Adrenal gland (tissue), 5 donors: ENCODE results near the gene FERMT3.

ENCODE experiments used
- POLR2A ChIP-seq, 2 donors: fragments of 450-650 bp; IDR thresholded peaks; one replicate each; pipeline ENCODE4 v1.6.1; 2017; ENCODE audit warnings: antibody characterized with exemption in 2 of 2, mild to moderate bottlenecking in 2 of 2, moderate library complexity in 1 of 2
- TF ChIP-seq, protein P1 (sequence below), 6 experiments: fragments of 450-650 bp in 4 of 6; fragments of 200-600 bp in 2 of 6; sonication (generic) in 1 of 6; IDR thresholded peaks; 1 replicate in 5 of 6; 2 replicates in 1 of 6; pipeline versions ENCODE4 v1.5.1 to v1.8.0; 2016 to 2021; ENCODE audit warnings: antibody characterized with exemption in 6 of 6, mild to moderate bottlenecking in 2 of 6, moderate library complexity in 1 of 6
- donor health status: DM: no; HTN: no; CAD: no.

- TF ChIP-seq POLR2A (IDR thresholded peaks at IDR 0.05): no peak
- TF ChIP-seq, protein P1, sequence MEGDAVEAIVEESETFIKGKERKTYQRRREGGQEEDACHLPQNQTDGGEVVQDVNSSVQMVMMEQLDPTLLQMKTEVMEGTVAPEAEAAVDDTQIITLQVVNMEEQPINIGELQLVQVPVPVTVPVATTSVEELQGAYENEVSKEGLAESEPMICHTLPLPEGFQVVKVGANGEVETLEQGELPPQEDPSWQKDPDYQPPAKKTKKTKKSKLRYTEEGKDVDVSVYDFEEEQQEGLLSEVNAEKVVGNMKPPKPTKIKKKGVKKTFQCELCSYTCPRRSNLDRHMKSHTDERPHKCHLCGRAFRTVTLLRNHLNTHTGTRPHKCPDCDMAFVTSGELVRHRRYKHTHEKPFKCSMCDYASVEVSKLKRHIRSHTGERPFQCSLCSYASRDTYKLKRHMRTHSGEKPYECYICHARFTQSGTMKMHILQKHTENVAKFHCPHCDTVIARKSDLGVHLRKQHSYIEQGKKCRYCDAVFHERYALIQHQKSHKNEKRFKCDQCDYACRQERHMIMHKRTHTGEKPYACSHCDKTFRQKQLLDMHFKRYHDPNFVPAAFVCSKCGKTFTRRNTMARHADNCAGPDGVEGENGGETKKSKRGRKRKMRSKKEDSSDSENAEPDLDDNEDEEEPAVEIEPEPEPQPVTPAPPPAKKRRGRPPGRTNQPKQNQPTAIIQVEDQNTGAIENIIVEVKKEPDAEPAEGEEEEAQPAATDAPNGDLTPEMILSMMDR (IDR thresholded peaks at IDR 0.05): peak in 4 of 6 experiments; percentile 10 to 32 (median 24)
Measured at GRCh38 chr11:64252003-64252872, 45.7 kb downstream of the FERMT3 start.
